Measurements from ENCODE around the gene ATXN10. TPM values are rescaled to one million over a fixed set of nuclear protein-coding genes. Genes with fewer than 3 reads are reported as not detected.

ATXN10 gene
- total and polyA plus RNA-seq, 10 of the 15 experiments (the other 5 are each of a cell fraction or from before 2014, with no cell fraction given), result 29.2 to 249 (median 146) TPM

DNA sequence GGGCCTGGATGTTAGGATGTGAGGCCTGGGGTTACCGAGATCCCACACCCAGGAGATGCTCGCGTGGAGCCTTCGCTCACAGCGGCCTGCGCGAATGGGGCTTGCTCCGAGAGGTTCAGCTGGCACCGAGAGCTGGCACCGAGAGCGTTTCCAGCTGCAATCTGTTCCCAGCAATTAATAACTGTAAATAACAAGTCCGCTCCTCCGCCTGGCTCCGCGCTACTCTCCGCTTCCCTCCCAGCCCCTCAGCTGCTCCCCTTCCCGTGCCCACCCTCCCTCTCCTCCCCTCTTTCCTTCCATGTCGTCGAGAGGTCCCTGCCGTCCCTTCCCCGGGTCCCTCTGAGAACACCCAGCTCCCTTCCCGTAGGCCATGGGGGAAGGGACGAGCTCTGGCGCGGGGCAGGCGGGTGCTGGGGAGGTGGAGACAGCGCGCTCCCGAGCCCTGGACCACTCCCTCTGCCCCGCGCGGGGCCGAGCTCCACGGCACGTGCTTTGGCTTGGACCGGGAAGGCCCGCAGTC lies 194.6 kb downstream of the ATXN10 start:
- H3K4me2 ChIP-seq (ENCODE audit: control insufficient read depth, insufficient read depth), result no peak overlapping the region
- no peak overlapping the region for H3K4me3 ChIP-seq
- no peak overlapping the region for H2AFZ ChIP-seq (ENCODE audit: control insufficient read depth, low read depth, low read length)
- in situ Hi-C loops (cut with MboI), result no loop called here
- intact Hi-C loops (cut with micrococcal nuclease; ENCODE audit: unreplicated experiment), result loop anchor here (10.0 kb wide), 1 partner anchor 221 kb away; no protein-coding TSS in a partner anchor
- H3K27ac ChIP-seq (ENCODE audit: control insufficient read depth, insufficient read depth), result no peak overlapping the region
- no peaks in the 10 kb centered on the region for H4K20me1 ChIP-seq (ENCODE audit: control insufficient read depth, insufficient read depth)
- ChIA-PET SMC1A (ENCODE audit: uncharacterized antibody, unreplicated experiment) (no interaction called here), RAD21 (ENCODE audit: unreplicated experiment) (interaction anchor here (0.7 kb wide), 1 partner anchor 8 kb away, joined by 4 read pairs; no protein-coding TSS in a partner anchor), POLR2A (no interaction called here), CTCF (interaction anchor here (0.5 kb wide), 1 partner anchor 356 kb away, joined by 3 read pairs; no protein-coding TSS in a partner anchor)
- no peak for TF ChIP-seq MYB (IDR thresholded peaks at IDR 0.05; ENCODE audit: borderline replicate concordance, low read depth, low read length)
- no peaks in the 10 kb centered on the region for H3K4me1 ChIP-seq (ENCODE audit: control insufficient read depth, insufficient read depth, low read length)
- BruUV-seq (replicated peaks), result no TSS peak
- 70% methylated on average over 34 of the region's 37 CpGs for WGBS (ENCODE audit: insufficient coverage, insufficient replicate concordance, low lambda C conversion rate, missing lambda C conversion rate)
- DNase-seq (ENCODE audit: low read depth, low spot score), result no peak
- no peak overlapping the region for H3K9ac ChIP-seq (ENCODE audit: control insufficient read depth, insufficient read depth, low read length)
- ATAC-seq, result no peak
- FAIRE-seq, result no peak
- no peaks in the 10 kb centered on the region for H3K79me2 ChIP-seq (ENCODE audit: control insufficient read depth, insufficient read depth, low read length)
- peaks cover 3 to 4% of the 10 kb centered on the region in 2 experiments; a peak in 3 of 4 replicates for H3K27me3 ChIP-seq (replicated peaks in 1 of 2; ENCODE audit: control insufficient read depth in 2 of 2, insufficient read depth in 2 of 2, low read length in 1 of 2)
- H3K36me3 ChIP-seq (ENCODE audit: control insufficient read depth in 2 of 2, insufficient read depth in 2 of 2, low read length in 1 of 2), result no peaks in the 10 kb centered on the region
- no peaks in the 10 kb centered on the region for H3K9me3 ChIP-seq (replicated peaks; ENCODE audit: control insufficient read depth, insufficient read depth, low read length)

- Histone ChIP-seq H3K4me1 (ENCODE audit: control insufficient read depth, insufficient read depth, low read length) (no peaks in the 10 kb centered on the region), H3K9ac (ENCODE audit: control insufficient read depth, insufficient read depth, low read length) (no peak overlapping the region), H3K27me3 (replicated peaks in 1 of 2; ENCODE audit: control insufficient read depth in 2 of 2, insufficient read depth in 2 of 2, low read length in 1 of 2) (peaks cover 3 to 4% of the 10 kb centered on the region in 2 experiments; a peak in 3 of 4 replicates), H3K4me2 (ENCODE audit: control insufficient read depth, insufficient read depth) (no peak overlapping the region), H3K36me3 (ENCODE audit: control insufficient read depth in 2 of 2, insufficient read depth in 2 of 2, low read length in 1 of 2) (no peaks in the 10 kb centered on the region), H3K9me3 (replicated peaks; ENCODE audit: control insufficient read depth, insufficient read depth, low read length) (no peaks in the 10 kb centered on the region), H3K79me2 (ENCODE audit: control insufficient read depth, insufficient read depth, low read length) (no peaks in the 10 kb centered on the region), H4K20me1 (ENCODE audit: control insufficient read depth, insufficient read depth) (no peaks in the 10 kb centered on the region), H3K4me3 (no peak overlapping the region), H2AFZ (ENCODE audit: control insufficient read depth, low read depth, low read length) (no peak overlapping the region), H3K27ac (ENCODE audit: control insufficient read depth, insufficient read depth) (no peak overlapping the region)
- DNase-seq (ENCODE audit: low read depth, low spot score), result no peak
- BruUV-seq (replicated peaks), result no TSS peak
- ATAC-seq, result no peak
- CTCF ChIA-PET, result interaction anchor here (0.5 kb wide), 1 partner anchor 355 kb away, joined by 3 read pairs; no protein-coding TSS in a partner anchor
- POLR2A ChIA-PET, result no interaction called here
- 55% methylated on average over 43 of the region's 55 CpGs for WGBS (ENCODE audit: insufficient coverage, insufficient replicate concordance, low lambda C conversion rate, missing lambda C conversion rate)
- RAD21 ChIA-PET (ENCODE audit: unreplicated experiment), result interaction anchor here (0.7 kb wide), 1 partner anchor 8 kb away, joined by 4 read pairs; no protein-coding TSS in a partner anchor
- SMC1A ChIA-PET (ENCODE audit: uncharacterized antibody, unreplicated experiment), result no interaction called here
- FAIRE-seq, result no peak
- intact Hi-C loops (cut with micrococcal nuclease; ENCODE audit: unreplicated experiment) (loop anchor here (10.0 kb wide), 1 partner anchor 222 kb away; no protein-coding TSS in a partner anchor), in situ Hi-C loops (cut with MboI) (no loop called here)
- TF ChIP-seq SPI1 (IDR thresholded peaks at IDR 0.05; ENCODE audit: borderline replicate concordance, insufficient read depth, low read depth, low read length) (no peak), NFYB (IDR thresholded peaks at IDR 0.05; ENCODE audit: insufficient read depth, low read depth, low read length) (no peak), BCL11A (IDR thresholded peaks at IDR 0.05; ENCODE audit: low read depth, low read length) (no peak), HDGF (IDR thresholded peaks at IDR 0.05) (no peak), USF2 (IDR thresholded peaks at IDR 0.05; ENCODE audit: borderline replicate concordance, low read depth, low read length) (no peak), IRF4 (IDR thresholded peaks at IDR 0.05; ENCODE audit: low read depth, low read length) (no peak), MEF2A (IDR thresholded peaks at IDR 0.05; ENCODE audit: insufficient read depth, low read depth, low read length) (no peak), NRF1 (conservative IDR thresholded peaks at IDR 0.05; ENCODE audit: low read depth, low read length) (no peak), ASH2L (IDR thresholded peaks at IDR 0.05; ENCODE audit: borderline replicate concordance, low read depth) (no peak), MEF2B (IDR thresholded peaks at IDR 0.05; ENCODE audit: partially characterized antibody, poor library complexity, severe bottlenecking) (no peak), SMC3 (IDR thresholded peaks at IDR 0.05; ENCODE audit: borderline replicate concordance, low read length) (no peak)
- TF ChIP-seq, protein P1, sequence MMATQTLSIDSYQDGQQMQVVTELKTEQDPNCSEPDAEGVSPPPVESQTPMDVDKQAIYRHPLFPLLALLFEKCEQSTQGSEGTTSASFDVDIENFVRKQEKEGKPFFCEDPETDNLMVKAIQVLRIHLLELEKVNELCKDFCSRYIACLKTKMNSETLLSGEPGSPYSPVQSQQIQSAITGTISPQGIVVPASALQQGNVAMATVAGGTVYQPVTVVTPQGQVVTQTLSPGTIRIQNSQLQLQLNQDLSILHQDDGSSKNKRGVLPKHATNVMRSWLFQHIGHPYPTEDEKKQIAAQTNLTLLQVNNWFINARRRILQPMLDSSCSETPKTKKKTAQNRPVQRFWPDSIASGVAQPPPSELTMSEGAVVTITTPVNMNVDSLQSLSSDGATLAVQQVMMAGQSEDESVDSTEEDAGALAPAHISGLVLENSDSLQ (IDR thresholded peaks at IDR 0.05), result no peak
- TF ChIP-seq, protein P2, sequence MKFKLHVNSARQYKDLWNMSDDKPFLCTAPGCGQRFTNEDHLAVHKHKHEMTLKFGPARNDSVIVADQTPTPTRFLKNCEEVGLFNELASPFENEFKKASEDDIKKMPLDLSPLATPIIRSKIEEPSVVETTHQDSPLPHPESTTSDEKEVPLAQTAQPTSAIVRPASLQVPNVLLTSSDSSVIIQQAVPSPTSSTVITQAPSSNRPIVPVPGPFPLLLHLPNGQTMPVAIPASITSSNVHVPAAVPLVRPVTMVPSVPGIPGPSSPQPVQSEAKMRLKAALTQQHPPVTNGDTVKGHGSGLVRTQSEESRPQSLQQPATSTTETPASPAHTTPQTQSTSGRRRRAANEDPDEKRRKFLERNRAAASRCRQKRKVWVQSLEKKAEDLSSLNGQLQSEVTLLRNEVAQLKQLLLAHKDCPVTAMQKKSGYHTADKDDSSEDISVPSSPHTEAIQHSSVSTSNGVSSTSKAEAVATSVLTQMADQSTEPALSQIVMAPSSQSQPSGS (IDR thresholded peaks at IDR 0.05; ENCODE audit: low read length), result no peak
These were observed 195.0 kb downstream of the ATXN10 start for GRCh38 chr22:45866646-45867117.

All from GM12878 (cell line).